COR-L47 (cell line): ENCODE measurements around the gene RAB8A.

Experiments
- DNase-seq: peaks from one replicate; lab custom pipeline; 2025; lab: John Stamatoyannopoulos, UW

RAB8A gene

GRCh38 chr19:16111160-16111908, at the start of gene RAB8A:
RAB8A (plus strand) TSS chr19:16111889; CDS start chr19:16111902, 13 bp downstream.
- peak; percentile 99 for DNase-seq

- no peak for DNase-seq
These were observed 49.7 kb upstream of the RAB8A start for GRCh38 chr19:16061943-16062342.

- no peak for DNase-seq
These were observed 48.9 kb upstream of the RAB8A start for GRCh38 chr19:16062789-16063188.

- no peak for DNase-seq
These were observed 47.3 kb upstream of the RAB8A start for GRCh38 chr19:16064209-16064889.

- no peak for DNase-seq
These were observed 45.0 kb upstream of the RAB8A start for GRCh38 chr19:16066611-16067104.

GRCh38 chr19:16067205-16067938, 44.3 kb upstream of the RAB8A start:
- no peak for DNase-seq

GRCh38 chr19:16068696-16069259, 42.9 kb upstream of the RAB8A start:
- no peak for DNase-seq

GRCh38 chr19:16069813-16070365, 41.8 kb upstream of the RAB8A start:
- DNase-seq: no peak

- no peak for DNase-seq
These were observed 41.2 kb upstream of the RAB8A start for GRCh38 chr19:16070366-16070990.

- DNase-seq: no peak
These were observed 40.5 kb upstream of the RAB8A start for GRCh38 chr19:16071072-16071691.

GRCh38 chr19:16073481-16073880, 38.2 kb upstream of the RAB8A start:
- DNase-seq: no peak

GRCh38 chr19:16073988-16074387, 37.7 kb upstream of the RAB8A start:
- DNase-seq: no peak

- no peak for DNase-seq
These were observed 37.0 kb upstream of the RAB8A start for GRCh38 chr19:16074488-16075365.

GRCh38 chr19:16075430-16076153, 36.1 kb upstream of the RAB8A start:
- no peak for DNase-seq

- DNase-seq: peak; percentile 54
These were observed 35.3 kb upstream of the RAB8A start, which contains the start of gene TPM4 for GRCh38 chr19:16076154-16076957. TPM4 (plus strand) TSS chr19:16076495; CDS start chr19:16076566, 71 bp downstream.

- peak; percentile 22 for DNase-seq
These were observed 34.6 kb upstream of the RAB8A start for GRCh38 chr19:16076958-16077611.

- DNase-seq: no peak
These were observed 33.5 kb upstream of the RAB8A start for GRCh38 chr19:16077984-16078758.
